GM23248 (cell line): ENCODE results near the gene TOP3B. TPM values are rescaled to one million over a fixed set of nuclear protein-coding genes. Genes with fewer than 3 reads are reported as not detected.

Experiments
- DNase-seq: peaks from one replicate; pipeline ENCODE4 v3.0.0-alpha.2; 2015
- H2AFZ ChIP-seq: fragments of 200-600 bp; sonication (generic); 2 replicates; pipeline ENCODE4 v1.6.1; 2016; ENCODE audit warnings: antibody characterized with exemption
- H3F3A ChIP-seq: fragments of 200-600 bp; sonication (generic); 2 replicates; pipeline ENCODE4 v1.6.1; 2016; ENCODE audit warnings: mild to moderate bottlenecking, antibody characterized with exemption, mixed run types; ENCODE audit not compliant: insufficient read depth
- H3K27ac ChIP-seq: fragments of 200-600 bp; sonication (generic); 2 replicates; pipeline ENCODE4 v1.5.1; 2016; ENCODE audit warnings: mild to moderate bottlenecking
- H3K27me3 ChIP-seq: fragments of 200-600 bp; sonication (generic); replicated peaks from 2 replicates; pipeline ENCODE4 v1.6.1; 2016; ENCODE audit warnings: mild to moderate bottlenecking; ENCODE audit not compliant: insufficient read depth
- H3K36me3 ChIP-seq: fragments of 200-600 bp; sonication (generic); 2 replicates; pipeline ENCODE4 v1.6.1; 2016; ENCODE audit warnings: low read depth, mild to moderate bottlenecking
- H3K4me1 ChIP-seq: fragments of 200-600 bp; sonication (generic); 2 replicates; pipeline ENCODE4 v1.6.1; 2016; ENCODE audit warnings: mild to moderate bottlenecking; ENCODE audit not compliant: insufficient read depth
- H3K4me2 ChIP-seq: fragments of 200-600 bp; sonication (generic); one replicate; pipeline ENCODE4 v1.6.1; 2016; ENCODE audit warnings: mild to moderate bottlenecking; ENCODE audit not compliant: unreplicated experiment
- H3K4me3 ChIP-seq: fragments of 200-600 bp; sonication (generic); 2 replicates; pipeline ENCODE4 v1.5.1; 2016; ENCODE audit warnings: mild to moderate bottlenecking
- H3K79me2 ChIP-seq: fragments of 200-600 bp; sonication (generic); 2 replicates; pipeline ENCODE4 v1.6.1; 2016; ENCODE audit warnings: mild to moderate bottlenecking; ENCODE audit not compliant: insufficient read depth
- H3K9ac ChIP-seq: fragments of 200-600 bp; sonication (generic); 2 replicates; pipeline ENCODE4 v1.6.1; 2016; ENCODE audit warnings: mild to moderate bottlenecking
- H3K9me2 ChIP-seq: fragments of 200-600 bp; sonication (generic); 2 replicates; pipeline ENCODE4 v1.6.1; 2016; ENCODE audit warnings: mixed run types, mild to moderate bottlenecking, moderate library complexity; ENCODE audit not compliant: insufficient read depth
- H3K9me3 ChIP-seq: fragments of 200-600 bp; sonication (generic); one replicate; pipeline ENCODE4 v1.6.1; 2017; ENCODE audit warnings: low read depth
- H4K20me1 ChIP-seq: fragments of 200-600 bp; sonication (generic); 2 replicates; pipeline ENCODE4 v1.6.0; 2016; ENCODE audit not compliant: insufficient read depth
- EZH2 ChIP-seq: fragments of 200-600 bp; sonication (generic); IDR thresholded peaks from 2 replicates; pipeline ENCODE4 v1.6.1; 2018; ENCODE audit warnings: antibody characterized with exemption, mild to moderate bottlenecking; ENCODE audit not compliant: insufficient read depth, poor library complexity, severe bottlenecking
- EZH2phosphoT487 ChIP-seq: fragments of 200-600 bp; sonication (generic); IDR thresholded peaks from 2 replicates; pipeline ENCODE4 v1.6.1; 2018; ENCODE audit warnings: antibody characterized with exemption, moderate library complexity, mild to moderate bottlenecking, low read depth; ENCODE audit not compliant: insufficient read depth
- WGBS, 2 experiments: methylation state at CpG; one replicate each; pipeline ENCODE4 v1.1.6; 2015 to 2017; ENCODE audit warnings: low lambda C conversion rate in 2 of 2, low coverage in 1 of 2; ENCODE audit errors: missing lambda C conversion rate in 2 of 2; 5-methylcytosine and 5-hydroxymethylcytosine counted together
- in situ Hi-C: fragments of 300-500 bp; cut with MboI; formaldehyde crosslinking; loops from 2 replicates; pipeline ENCODE4 v1.15.0; 2020
- polyA plus RNA-seq: library from polyadenylated mRNA; unstranded; fragments of >200 nt; fragmentation: Nextera tagmentation; extraction: Ambion mirVana; gene quantifications from 2 replicates; pipeline ENCODE4 v1.2.1, GENCODE V29; 2016
- total RNA-seq: library from RNA; depleted of rRNA; stranded (reverse); fragments of >200 nt; shearing (Covaris generic); gene quantifications from 2 replicates; pipeline ENCODE4 v1.2.3, GENCODE V29; 2014

Gene TOP3B
- total and polyA plus RNA-seq, 2 experiments from 2014 or later, result 11.6 to 16.0 TPM

- no peaks in the 10 kb centered on the region for H3K9me2 ChIP-seq
- peak overlapping the region; percentile 98 for H3K27ac ChIP-seq
- 28 to 38% methylated on average over 18 to 20 of the region's 20 CpGs for WGBS, 2 experiments
- H3K4me3 ChIP-seq, result peak overlapping the region; percentile 80
- H3K79me2 ChIP-seq, result peaks cover 61% of the 10 kb centered on the region
- TF ChIP-seq EZH2 (no peak), EZH2phosphoT487 (no peak)
- H3K9ac ChIP-seq, result peak overlapping the region; percentile 96
- peaks cover 12% of the 10 kb centered on the region; the same call in 1 of the 2 replicates for H3K36me3 ChIP-seq
- in situ Hi-C loops, result no loop called here
- H2AFZ ChIP-seq, result peak overlapping the region; percentile 98
- peaks cover 37% of the 10 kb centered on the region for H3K4me1 ChIP-seq
- no peaks in the 10 kb centered on the region for H3K27me3 ChIP-seq
- DNase-seq, result peak; percentile 67
- peaks cover 41% of the 10 kb centered on the region for H3F3A ChIP-seq
- H4K20me1 ChIP-seq, result no peaks in the 10 kb centered on the region
- H3K9me3 ChIP-seq, result no peaks in the 10 kb centered on the region
- H3K4me2 ChIP-seq, result peak overlapping the region; percentile 96
Observed at GRCh38 chr22:21937041-21937820, 45.4 kb downstream of the TOP3B start.

- Histone ChIP-seq H3K9me2 (no peaks in the 10 kb centered on the region), H2AFZ (no peak overlapping the region), H3K79me2 (peaks cover 57% of the 10 kb centered on the region), H3K9me3 (no peaks in the 10 kb centered on the region), H3K4me1 (peaks cover 31% of the 10 kb centered on the region), H3K27me3 (no peaks in the 10 kb centered on the region), H4K20me1 (no peaks in the 10 kb centered on the region), H3F3A (peaks cover 35% of the 10 kb centered on the region), H3K9ac (peak overlapping the region; percentile 96), H3K4me2 (peak overlapping the region; percentile 96), H3K4me3 (no peak overlapping the region), H3K27ac (peak overlapping the region; percentile 98), H3K36me3 (peaks cover 18% of the 10 kb centered on the region; the same call in 1 of the 2 replicates)
- peak; percentile 28 for DNase-seq
- no peak for TF ChIP-seq EZH2
- no peak for TF ChIP-seq EZH2phosphoT487
- in situ Hi-C loops, result no loop called here
- WGBS, 2 experiments, result 81 to 85% methylated on average over 14 to 15 of the region's 15 CpGs
Observed at GRCh38 chr22:21936151-21936775, 46.3 kb downstream of the TOP3B start.

GRCh38 chr22:21933910-21934309, 48.7 kb downstream of the TOP3B start:
- Histone ChIP-seq H3K79me2 (peaks cover 39% of the 10 kb centered on the region), H3K27ac (no peak overlapping the region), H4K20me1 (no peaks in the 10 kb centered on the region), H3K4me3 (no peak overlapping the region), H3F3A (peaks cover 33% of the 10 kb centered on the region), H2AFZ (no peak overlapping the region), H3K9me3 (no peaks in the 10 kb centered on the region), H3K27me3 (no peaks in the 10 kb centered on the region), H3K4me1 (peaks cover 20% of the 10 kb centered on the region), H3K9ac (no peak overlapping the region), H3K36me3 (peaks cover 25% of the 10 kb centered on the region; the same call in 1 of the 2 replicates), H3K9me2 (no peaks in the 10 kb centered on the region), H3K4me2 (no peak overlapping the region)
- TF ChIP-seq EZH2phosphoT487 (no peak), EZH2 (no peak)
- 98% methylated on average over 16 to 19 of the region's 19 CpGs for WGBS, 2 experiments
- in situ Hi-C loops, result no loop called here
- no peak for DNase-seq

GRCh38 chr22:21933413-21933812, 49.2 kb downstream of the TOP3B start:
- H3K9ac ChIP-seq, result no peak overlapping the region
- H3K79me2 ChIP-seq, result peaks cover 39% of the 10 kb centered on the region
- H3K27me3 ChIP-seq, result no peaks in the 10 kb centered on the region
- DNase-seq, result no peak
- no peak overlapping the region for H2AFZ ChIP-seq
- in situ Hi-C loops, result no loop called here
- H3K36me3 ChIP-seq, result peaks cover 25% of the 10 kb centered on the region; the same call in 1 of the 2 replicates
- no peaks in the 10 kb centered on the region for H4K20me1 ChIP-seq
- no peaks in the 10 kb centered on the region for H3K9me3 ChIP-seq
- H3F3A ChIP-seq, result peaks cover 28% of the 10 kb centered on the region
- TF ChIP-seq EZH2phosphoT487 (no peak), EZH2 (no peak)
- H3K27ac ChIP-seq, result no peak overlapping the region
- WGBS, 2 experiments, result 96 to 98% methylated on average over 23 of the region's 23 CpGs
- peaks cover 17% of the 10 kb centered on the region for H3K4me1 ChIP-seq
- H3K9me2 ChIP-seq, result no peaks in the 10 kb centered on the region
- H3K4me3 ChIP-seq, result no peak overlapping the region
- H3K4me2 ChIP-seq, result no peak overlapping the region
